ENCODE data around the gene ARPP21.

DNA sequence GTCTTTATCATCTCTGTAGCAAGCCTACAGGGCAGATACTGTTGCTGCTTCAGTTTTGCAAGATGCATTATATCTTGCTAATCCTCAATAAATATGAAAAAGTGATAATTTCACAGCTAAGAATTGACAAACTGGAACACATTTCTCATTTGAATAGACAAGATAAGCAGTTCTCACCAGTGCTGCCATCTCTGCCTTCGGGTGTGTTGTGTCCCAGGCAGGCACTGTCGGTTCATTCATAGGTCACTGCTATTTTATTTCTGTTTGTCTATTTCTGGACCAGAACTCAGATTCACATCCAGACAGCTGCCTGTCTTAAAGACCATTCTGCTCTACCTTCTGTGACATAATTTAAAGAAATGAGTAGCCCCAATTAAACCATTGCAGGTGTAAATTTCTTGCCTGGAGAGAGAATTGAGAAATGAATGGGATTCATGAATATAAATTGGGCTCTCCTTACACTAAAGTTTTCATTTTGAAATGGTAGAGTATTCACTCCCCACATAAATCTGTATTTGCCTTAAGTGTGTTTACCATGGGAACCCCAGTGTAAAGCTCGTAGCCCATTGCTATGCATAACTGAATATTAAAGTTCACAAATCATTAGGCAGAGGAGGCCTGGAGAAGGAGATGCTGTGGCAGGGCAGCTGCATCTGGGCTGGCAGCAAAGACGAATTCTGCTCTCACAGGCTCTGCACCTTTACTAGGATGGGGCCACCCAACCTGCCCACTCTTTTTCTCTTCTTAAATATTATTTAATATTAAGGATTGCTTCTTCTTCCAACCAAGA is 149.9 kb downstream of the ARPP21 start:
- TF ChIP-seq, protein P1, sequence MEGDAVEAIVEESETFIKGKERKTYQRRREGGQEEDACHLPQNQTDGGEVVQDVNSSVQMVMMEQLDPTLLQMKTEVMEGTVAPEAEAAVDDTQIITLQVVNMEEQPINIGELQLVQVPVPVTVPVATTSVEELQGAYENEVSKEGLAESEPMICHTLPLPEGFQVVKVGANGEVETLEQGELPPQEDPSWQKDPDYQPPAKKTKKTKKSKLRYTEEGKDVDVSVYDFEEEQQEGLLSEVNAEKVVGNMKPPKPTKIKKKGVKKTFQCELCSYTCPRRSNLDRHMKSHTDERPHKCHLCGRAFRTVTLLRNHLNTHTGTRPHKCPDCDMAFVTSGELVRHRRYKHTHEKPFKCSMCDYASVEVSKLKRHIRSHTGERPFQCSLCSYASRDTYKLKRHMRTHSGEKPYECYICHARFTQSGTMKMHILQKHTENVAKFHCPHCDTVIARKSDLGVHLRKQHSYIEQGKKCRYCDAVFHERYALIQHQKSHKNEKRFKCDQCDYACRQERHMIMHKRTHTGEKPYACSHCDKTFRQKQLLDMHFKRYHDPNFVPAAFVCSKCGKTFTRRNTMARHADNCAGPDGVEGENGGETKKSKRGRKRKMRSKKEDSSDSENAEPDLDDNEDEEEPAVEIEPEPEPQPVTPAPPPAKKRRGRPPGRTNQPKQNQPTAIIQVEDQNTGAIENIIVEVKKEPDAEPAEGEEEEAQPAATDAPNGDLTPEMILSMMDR (IDR thresholded peaks at IDR 0.05; ENCODE audit: low read depth, low read length), result no peak
- no peak for TF ChIP-seq EZH2phosphoT487 (IDR thresholded peaks at IDR 0.05; ENCODE audit: low read depth)
